Prostate gland (tissue), 2 donors: ENCODE measurements around the gene DST.

Experiments
- CTCF ChIP-seq, 4 experiments: fragments of 200-600 bp in 2 of 4; fragments of 450-650 bp in 2 of 4; sonication (generic) in 2 of 4; IDR thresholded peaks; 1 replicate in 3 of 4; 2 replicates in 1 of 4; pipeline ENCODE4 v1.5.1; 2016 to 2019; ENCODE audit warnings: antibody characterized with exemption in 4 of 4, mild to moderate bottlenecking in 2 of 4, moderate library complexity in 2 of 4
- POLR2AphosphoS5 ChIP-seq: sonication (generic); formaldehyde crosslinking; IDR thresholded peaks from one replicate; pipeline ENCODE4 v1.6.1; 2017; ENCODE audit warnings: antibody characterized with exemption

GRCh38 chr6:56684342-56685101 is 41.8 kb upstream of the DST start:
- TF ChIP-seq CTCF (IDR thresholded peaks at IDR 0.05) (no peak), POLR2AphosphoS5 (no peak)
